ENCODE results near the gene KCTD20.

DNA sequence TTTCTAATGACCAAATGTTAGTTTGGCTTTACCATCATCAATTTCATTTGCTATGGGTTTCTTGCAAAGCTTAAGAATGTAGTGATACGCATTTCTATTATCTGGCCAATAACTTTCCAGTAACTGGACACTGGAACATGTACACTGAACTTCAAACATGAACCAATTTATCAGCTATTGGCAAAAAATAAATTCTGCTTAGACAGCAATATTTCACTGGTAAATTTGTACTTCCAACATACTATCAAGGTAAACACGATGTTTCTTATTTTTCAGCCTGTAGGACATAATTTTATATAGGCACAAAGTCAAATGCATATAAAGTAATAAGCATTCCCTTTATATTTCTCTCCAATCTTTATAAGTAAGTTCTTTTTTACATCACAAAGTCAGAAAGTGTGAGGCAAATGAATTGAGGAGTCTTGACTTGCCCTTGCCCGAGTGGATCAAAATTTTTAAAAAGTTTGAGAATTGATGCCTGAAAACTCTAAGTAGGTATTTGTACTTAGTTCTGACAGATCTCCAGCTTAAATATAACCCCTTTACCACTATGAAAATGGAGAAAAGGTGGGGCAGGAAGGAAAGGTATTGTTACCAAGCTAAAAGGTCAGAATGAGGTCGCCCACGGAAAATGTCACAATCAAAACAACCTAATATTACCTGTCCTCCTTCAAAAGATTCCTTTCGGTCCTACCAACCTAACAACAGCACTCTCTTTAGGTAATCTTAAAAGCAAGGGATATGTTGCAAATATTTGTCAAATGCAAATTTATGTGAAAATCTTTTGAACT, 63.1 kb downstream of the KCTD20 start:
- TF ChIP-seq, protein P1, sequence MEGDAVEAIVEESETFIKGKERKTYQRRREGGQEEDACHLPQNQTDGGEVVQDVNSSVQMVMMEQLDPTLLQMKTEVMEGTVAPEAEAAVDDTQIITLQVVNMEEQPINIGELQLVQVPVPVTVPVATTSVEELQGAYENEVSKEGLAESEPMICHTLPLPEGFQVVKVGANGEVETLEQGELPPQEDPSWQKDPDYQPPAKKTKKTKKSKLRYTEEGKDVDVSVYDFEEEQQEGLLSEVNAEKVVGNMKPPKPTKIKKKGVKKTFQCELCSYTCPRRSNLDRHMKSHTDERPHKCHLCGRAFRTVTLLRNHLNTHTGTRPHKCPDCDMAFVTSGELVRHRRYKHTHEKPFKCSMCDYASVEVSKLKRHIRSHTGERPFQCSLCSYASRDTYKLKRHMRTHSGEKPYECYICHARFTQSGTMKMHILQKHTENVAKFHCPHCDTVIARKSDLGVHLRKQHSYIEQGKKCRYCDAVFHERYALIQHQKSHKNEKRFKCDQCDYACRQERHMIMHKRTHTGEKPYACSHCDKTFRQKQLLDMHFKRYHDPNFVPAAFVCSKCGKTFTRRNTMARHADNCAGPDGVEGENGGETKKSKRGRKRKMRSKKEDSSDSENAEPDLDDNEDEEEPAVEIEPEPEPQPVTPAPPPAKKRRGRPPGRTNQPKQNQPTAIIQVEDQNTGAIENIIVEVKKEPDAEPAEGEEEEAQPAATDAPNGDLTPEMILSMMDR (IDR thresholded peaks at IDR 0.05; ENCODE audit: poor library complexity, severe bottlenecking) = no peak
- TF ChIP-seq POLR2AphosphoS5 (IDR thresholded peaks at IDR 0.05) (no peak), TAF1 (IDR thresholded peaks at IDR 0.05; ENCODE audit: low read depth) (no peak), RAD21 (conservative IDR thresholded peaks at IDR 0.05) (no peak), SMC3 (conservative IDR thresholded peaks at IDR 0.05; ENCODE audit: poor library complexity) (no peak), EZH2 (IDR thresholded peaks at IDR 0.05; ENCODE audit: borderline replicate concordance, insufficient read depth, low read length, poor library complexity, severe bottlenecking) (no peak)
